GM15510 (cell line): ENCODE measurements around the gene TMTC1.

Experiments used
- POLR2A ChIP-seq: IDR thresholded peaks from 3 replicates; pipeline ENCODE4 v1.6.1; 2011; ENCODE audit warnings: borderline replicate concordance; ENCODE audit not compliant: insufficient read length; ENCODE audit errors: extremely low read depth

The TMTC1 gene

GRCh38 chr12:29783773-29784666 is at the start of gene TMTC1:
Gene TMTC1, minus strand, starts transcription at chr12:29783942. Its CDS starts 191 bp downstream, at chr12:29783751.
- TF ChIP-seq POLR2A, result no peak

GRCh38 chr12:29831173-29831572 is 47.4 kb upstream of the TMTC1 start:
- no peak for TF ChIP-seq POLR2A

- TF ChIP-seq POLR2A, result no peak
Measured at GRCh38 chr12:29830391-29830790, 46.6 kb upstream of the TMTC1 start.

- TF ChIP-seq POLR2A, result no peak
Measured at GRCh38 chr12:29818916-29819623, 35.3 kb upstream of the TMTC1 start.

GRCh38 chr12:29816874-29817725 is 33.4 kb upstream of the TMTC1 start:
- no peak for TF ChIP-seq POLR2A

- no peak for TF ChIP-seq POLR2A
Measured at GRCh38 chr12:29807129-29807528, 23.4 kb upstream of the TMTC1 start.

GRCh38 chr12:29804019-29804418 is 20.3 kb upstream of the TMTC1 start:
- no peak for TF ChIP-seq POLR2A

GRCh38 chr12:29799591-29799990 is 15.8 kb upstream of the TMTC1 start:
- no peak for TF ChIP-seq POLR2A

- TF ChIP-seq POLR2A, result no peak
Measured at GRCh38 chr12:29797565-29798355, 14.0 kb upstream of the TMTC1 start.

- no peak for TF ChIP-seq POLR2A
Measured at GRCh38 chr12:29796823-29797263, 13.1 kb upstream of the TMTC1 start.

GRCh38 chr12:29795715-29796114 is 12.0 kb upstream of the TMTC1 start:
- no peak for TF ChIP-seq POLR2A

GRCh38 chr12:29794862-29795261 is 11.1 kb upstream of the TMTC1 start:
- no peak for TF ChIP-seq POLR2A

GRCh38 chr12:29792853-29793252 is 9.1 kb upstream of the TMTC1 start:
- TF ChIP-seq POLR2A, result no peak

- no peak for TF ChIP-seq POLR2A
Measured at GRCh38 chr12:29792132-29792531, 8.4 kb upstream of the TMTC1 start.
